Measurements from ENCODE around the gene PLEKHA8. TPM values are rescaled to one million over a fixed set of nuclear protein-coding genes. Genes with fewer than 3 reads are reported as not detected.

PLEKHA8 gene
- total and polyA plus RNA-seq, 10 donors, result 1.4 to 13.6 (median 8.4) TPM

DNA sequence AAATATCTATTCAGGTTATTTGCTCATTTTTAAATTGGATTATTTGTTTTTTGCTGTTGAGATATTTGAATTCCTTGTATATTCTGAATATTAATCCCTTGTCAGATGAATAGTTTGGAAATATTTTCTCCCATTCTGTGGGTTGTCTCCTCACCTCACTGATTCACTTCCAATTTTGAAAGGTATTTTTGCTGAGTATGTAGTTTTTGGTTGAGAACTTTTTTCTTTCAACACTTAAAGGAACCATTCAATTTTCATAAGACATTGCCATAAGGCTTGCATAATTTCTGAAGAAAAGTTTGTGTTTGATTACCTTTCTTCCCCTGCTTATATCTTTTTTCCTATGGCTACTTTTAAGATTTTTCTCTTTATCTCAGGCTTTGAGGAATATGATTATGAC lies 29.7 kb upstream of the PLEKHA8 start:
- intact Hi-C loops (cut with DNase I; ENCODE audit: low total_unique reads), result no loop called here
- peaks cover 1 to 32% (median 26%) of the 10 kb centered on the region in 8 donors for H3K9me3 ChIP-seq
- no peak overlapping the region for H3K4me3 ChIP-seq
- TF ChIP-seq POLR2A (IDR thresholded peaks at IDR 0.05), result no peak
- no peak for TF ChIP-seq POLR2AphosphoS5 (IDR thresholded peaks at IDR 0.05)
- TF ChIP-seq, protein P1, sequence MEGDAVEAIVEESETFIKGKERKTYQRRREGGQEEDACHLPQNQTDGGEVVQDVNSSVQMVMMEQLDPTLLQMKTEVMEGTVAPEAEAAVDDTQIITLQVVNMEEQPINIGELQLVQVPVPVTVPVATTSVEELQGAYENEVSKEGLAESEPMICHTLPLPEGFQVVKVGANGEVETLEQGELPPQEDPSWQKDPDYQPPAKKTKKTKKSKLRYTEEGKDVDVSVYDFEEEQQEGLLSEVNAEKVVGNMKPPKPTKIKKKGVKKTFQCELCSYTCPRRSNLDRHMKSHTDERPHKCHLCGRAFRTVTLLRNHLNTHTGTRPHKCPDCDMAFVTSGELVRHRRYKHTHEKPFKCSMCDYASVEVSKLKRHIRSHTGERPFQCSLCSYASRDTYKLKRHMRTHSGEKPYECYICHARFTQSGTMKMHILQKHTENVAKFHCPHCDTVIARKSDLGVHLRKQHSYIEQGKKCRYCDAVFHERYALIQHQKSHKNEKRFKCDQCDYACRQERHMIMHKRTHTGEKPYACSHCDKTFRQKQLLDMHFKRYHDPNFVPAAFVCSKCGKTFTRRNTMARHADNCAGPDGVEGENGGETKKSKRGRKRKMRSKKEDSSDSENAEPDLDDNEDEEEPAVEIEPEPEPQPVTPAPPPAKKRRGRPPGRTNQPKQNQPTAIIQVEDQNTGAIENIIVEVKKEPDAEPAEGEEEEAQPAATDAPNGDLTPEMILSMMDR (IDR thresholded peaks at IDR 0.05 in 8 of 11, conservative IDR thresholded peaks at IDR 0.05 in 3 of 11), result no peak
- H3K27ac ChIP-seq, result no peak overlapping the region
- no peaks in the 10 kb centered on the region for H3K27me3 ChIP-seq (replicated peaks in 1 of 7)
- no peaks in the 10 kb centered on the region for H3K36me3 ChIP-seq
- no peak for DNase-seq
- no peaks in the 10 kb centered on the region for H3K4me1 ChIP-seq

DNA sequence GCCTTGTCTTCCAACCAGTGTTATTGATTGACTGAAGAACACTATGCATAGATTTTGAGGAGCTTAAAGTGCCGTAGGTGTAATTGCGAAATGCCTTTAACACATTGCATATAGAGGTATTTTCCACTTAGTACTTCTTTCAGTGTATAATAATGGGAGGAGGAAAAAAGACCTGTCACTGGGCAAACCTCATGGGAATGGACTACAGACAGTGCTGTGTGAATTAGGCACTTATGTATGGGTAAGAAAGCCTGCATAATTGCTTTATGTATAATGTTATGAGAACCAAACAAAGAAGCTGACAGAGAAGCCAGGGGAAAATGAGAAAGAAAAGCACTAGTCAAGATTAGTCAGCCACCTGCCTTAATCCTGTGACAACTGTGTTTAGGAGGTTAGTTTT lies 26.2 kb upstream of the PLEKHA8 start:
- no peak for DNase-seq
- TF ChIP-seq POLR2AphosphoS5 (IDR thresholded peaks at IDR 0.05), result no peak
- TF ChIP-seq POLR2A (IDR thresholded peaks at IDR 0.05), result no peak
- TF ChIP-seq, protein P1 (IDR thresholded peaks at IDR 0.05 in 8 of 11, conservative IDR thresholded peaks at IDR 0.05 in 3 of 11), result no peak
- Histone ChIP-seq H3K36me3 (no peaks in the 10 kb centered on the region), H3K27me3 (replicated peaks in 1 of 7) (no peaks in the 10 kb centered on the region), H3K4me1 (no peaks in the 10 kb centered on the region), H3K27ac (no peak overlapping the region), H3K4me3 (no peak overlapping the region), H3K9me3 (peaks cover 0 to 3% (median 1%) of the 10 kb centered on the region in 8 donors)
- intact Hi-C loops (cut with DNase I; ENCODE audit: low total_unique reads), result no loop called here
- WGBS, 5 donors, result 66 to 87% (median 84%) methylated on average over 2 of the region's 2 CpGs

DNA sequence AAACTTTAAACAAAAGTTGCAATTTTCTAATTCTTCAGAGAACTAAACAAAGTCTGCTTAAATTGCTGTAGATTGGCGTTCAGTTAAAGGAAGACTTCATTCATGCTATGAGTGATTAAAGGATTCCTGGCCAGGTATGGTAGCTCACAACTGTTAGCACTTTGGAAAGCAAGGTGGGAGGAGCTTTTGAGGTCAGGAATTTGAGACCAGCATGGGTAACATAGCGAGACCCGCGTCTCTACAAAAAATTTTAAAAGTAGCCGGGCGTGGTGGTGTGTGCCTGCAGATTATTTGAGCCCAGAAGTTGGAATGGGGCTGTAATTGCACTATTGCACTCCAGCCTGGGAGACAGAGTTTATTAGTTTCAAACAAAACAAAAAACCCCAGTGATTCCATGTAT lies 25.1 kb upstream of the PLEKHA8 start:
- no peaks in the 10 kb centered on the region for H3K27me3 ChIP-seq (replicated peaks in 1 of 7)
- H3K9me3 ChIP-seq, result no peaks in the 10 kb centered on the region
- no peak for DNase-seq
- 84 to 93% (median 91%) methylated on average over 6 of the region's 6 CpGs for WGBS, 5 donors
- no peaks in the 10 kb centered on the region for H3K36me3 ChIP-seq
- no peak overlapping the region for H3K27ac ChIP-seq
- no peaks in the 10 kb centered on the region for H3K4me1 ChIP-seq
- intact Hi-C loops (cut with DNase I; ENCODE audit: low total_unique reads), result no loop called here
- TF ChIP-seq, protein P1 (IDR thresholded peaks at IDR 0.05 in 8 of 11, conservative IDR thresholded peaks at IDR 0.05 in 3 of 11), result no peak
- TF ChIP-seq POLR2A (IDR thresholded peaks at IDR 0.05) (no peak), POLR2AphosphoS5 (IDR thresholded peaks at IDR 0.05) (no peak)
- no peak overlapping the region for H3K4me3 ChIP-seq

DNA sequence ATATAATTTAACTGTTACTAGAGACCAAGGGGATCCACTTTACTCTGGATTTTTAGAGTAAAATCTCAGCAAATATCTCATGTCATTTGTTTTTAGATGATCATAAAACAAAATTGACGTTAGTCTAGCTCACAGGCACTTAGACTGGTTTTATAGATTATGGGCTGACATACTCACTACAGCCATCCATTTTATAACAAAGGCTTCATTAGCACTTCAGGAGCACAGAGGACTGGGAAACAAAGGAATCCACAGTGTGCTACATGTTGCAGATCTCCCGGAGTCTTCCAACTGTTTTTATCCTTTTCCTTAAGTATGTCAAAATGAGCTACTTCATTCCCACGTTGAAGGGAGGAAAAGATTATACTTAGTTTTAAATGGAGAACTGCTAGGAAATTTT lies 22.7 kb upstream of the PLEKHA8 start:
- H3K27me3 ChIP-seq (replicated peaks in 1 of 7), result no peaks in the 10 kb centered on the region
- H3K27ac ChIP-seq, result no peak overlapping the region
- H3K36me3 ChIP-seq, result no peaks in the 10 kb centered on the region
- no peak overlapping the region for H3K4me3 ChIP-seq
- intact Hi-C loops (cut with DNase I; ENCODE audit: low total_unique reads), result no loop called here
- no peaks in the 10 kb centered on the region for H3K4me1 ChIP-seq
- H3K9me3 ChIP-seq, result no peaks in the 10 kb centered on the region
- no peak for DNase-seq
- WGBS, 5 donors, result 66 to 82% (median 79%) methylated on average over 3 of the region's 3 CpGs
- TF ChIP-seq POLR2AphosphoS5 (IDR thresholded peaks at IDR 0.05) (no peak), POLR2A (IDR thresholded peaks at IDR 0.05) (no peak)
- TF ChIP-seq, protein P1 (IDR thresholded peaks at IDR 0.05 in 8 of 11, conservative IDR thresholded peaks at IDR 0.05 in 3 of 11), result no peak
